Esophagus muscularis mucosa (tissue), 4 donors: Measurements from ENCODE around the gene MLST8. TPM values are rescaled to one million over a fixed set of nuclear protein-coding genes. Genes with fewer than 3 reads are reported as not detected.
A peak's percentile ranks its signal among the peaks of the same experiment; 100 is the strongest.
"Not testable (repeated sequence)": the region's sequence is repeated elsewhere in the genome, so short reads cannot be mapped to it uniquely, and the experiment has no call there.

Experiments used
- DNase-seq: peaks from one replicate; pipeline ENCODE4 v3.0.0-alpha.2; 2017; ENCODE audit errors: extremely low spot score
- H3K27ac ChIP-seq, 4 donors: fragments of 200-600 bp; sonication (generic); replicated peaks in 1 of 4; 1 replicate in 3 of 4; 2 replicates in 1 of 4; pipeline ENCODE4 v1.5.1; 2016 to 2019; ENCODE audit warnings: mild to moderate bottlenecking in 1 of 4
- H3K27me3 ChIP-seq, 4 donors: fragments of 200-600 bp; sonication (generic); one replicate each; pipeline versions ENCODE4 v1.5.1 to v1.6.0; 2016 to 2019
- H3K36me3 ChIP-seq, 4 donors: fragments of 200-600 bp; sonication (generic); one replicate each; pipeline ENCODE4 v1.5.1; 2016 to 2019
- H3K4me1 ChIP-seq, 4 donors: fragments of 200-600 bp; sonication (generic); one replicate each; pipeline ENCODE4 v1.5.1; 2016 to 2019
- H3K4me3 ChIP-seq, 4 donors: fragments of 200-600 bp; sonication (generic); 1 replicate in 2 of 4; 2 replicates in 2 of 4; pipeline ENCODE4 v1.5.1; 2016 to 2019; ENCODE audit warnings: mild to moderate bottlenecking in 4 of 4, moderate library complexity in 1 of 4
- H3K9me3 ChIP-seq, 4 donors: fragments of 200-600 bp; sonication (generic); 1 replicate in 3 of 4; 2 replicates in 1 of 4; pipeline ENCODE4 v1.5.1; 2016 to 2019
- EP300 ChIP-seq: sonication (generic); formaldehyde crosslinking; IDR thresholded peaks from one replicate; pipeline ENCODE4 v1.6.1; 2017; ENCODE audit warnings: antibody characterized with exemption
- POLR2A ChIP-seq: fragments of 450-650 bp; IDR thresholded peaks from one replicate; pipeline ENCODE4 v1.6.1; 2017; ENCODE audit warnings: antibody characterized with exemption, moderate library complexity, mild to moderate bottlenecking, low read depth
- POLR2AphosphoS5 ChIP-seq, 2 donors: sonication (generic); formaldehyde crosslinking; IDR thresholded peaks; one replicate each; pipeline ENCODE4 v1.6.1; 2017; ENCODE audit warnings: antibody characterized with exemption in 2 of 2
- WGBS: methylation state at CpG from one replicate; pipeline ENCODE4 v1.1.5; 2018; 5-methylcytosine and 5-hydroxymethylcytosine counted together
- intact Hi-C: fragments of 100-400 bp; cut with DNase I; formaldehyde crosslinking; loops from one replicate; pipeline ENCODE4 v1.15.1; 2023
- total RNA-seq, 4 donors: library from RNA; depleted of rRNA; stranded (reverse); fragments of >200 nt; gene quantifications; one replicate each; pipeline versions ENCODE4 v1.1.0 to v1.2.1, GENCODE V29; 2016
- TF ChIP-seq, protein P1 (sequence below), 3 experiments: fragments of 200-600 bp in 2 of 3; fragments of 450-650 bp in 1 of 3; sonication (generic) in 2 of 3; IDR thresholded peaks; one replicate each; pipeline ENCODE4 v1.5.1; 2017 to 2019; ENCODE audit warnings: antibody characterized with exemption in 3 of 3, mild to moderate bottlenecking in 2 of 3, moderate library complexity in 1 of 3

Gene MLST8
- total RNA-seq, 4 donors from 2014 or later, result 23.7 to 62.8 (median 36.3) TPM

DNA sequence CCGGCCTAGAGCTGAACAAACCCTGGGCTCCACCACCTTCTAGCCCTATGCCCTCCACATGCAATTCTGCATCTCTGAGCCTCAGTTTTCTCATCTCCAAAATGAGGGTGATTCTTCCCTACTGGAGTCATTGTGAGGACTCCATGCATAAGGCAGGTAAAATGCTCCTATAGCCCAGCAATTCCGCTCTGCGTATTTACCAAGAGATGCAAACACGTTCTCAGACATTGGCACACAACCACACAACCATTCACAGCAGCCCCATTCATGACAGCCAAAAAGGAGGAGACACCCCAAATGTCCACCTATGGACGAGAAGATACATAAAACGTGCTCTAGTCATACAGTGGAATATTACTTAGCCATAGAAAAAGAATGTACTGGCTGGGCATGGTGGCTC lies 4.9 kb upstream of the MLST8 start:
- intact Hi-C loops, result no loop called here
- peaks cover 8 to 33% (median 18%) of the 10 kb centered on the region in 4 donors for H3K27me3 ChIP-seq
- TF ChIP-seq, protein P1, sequence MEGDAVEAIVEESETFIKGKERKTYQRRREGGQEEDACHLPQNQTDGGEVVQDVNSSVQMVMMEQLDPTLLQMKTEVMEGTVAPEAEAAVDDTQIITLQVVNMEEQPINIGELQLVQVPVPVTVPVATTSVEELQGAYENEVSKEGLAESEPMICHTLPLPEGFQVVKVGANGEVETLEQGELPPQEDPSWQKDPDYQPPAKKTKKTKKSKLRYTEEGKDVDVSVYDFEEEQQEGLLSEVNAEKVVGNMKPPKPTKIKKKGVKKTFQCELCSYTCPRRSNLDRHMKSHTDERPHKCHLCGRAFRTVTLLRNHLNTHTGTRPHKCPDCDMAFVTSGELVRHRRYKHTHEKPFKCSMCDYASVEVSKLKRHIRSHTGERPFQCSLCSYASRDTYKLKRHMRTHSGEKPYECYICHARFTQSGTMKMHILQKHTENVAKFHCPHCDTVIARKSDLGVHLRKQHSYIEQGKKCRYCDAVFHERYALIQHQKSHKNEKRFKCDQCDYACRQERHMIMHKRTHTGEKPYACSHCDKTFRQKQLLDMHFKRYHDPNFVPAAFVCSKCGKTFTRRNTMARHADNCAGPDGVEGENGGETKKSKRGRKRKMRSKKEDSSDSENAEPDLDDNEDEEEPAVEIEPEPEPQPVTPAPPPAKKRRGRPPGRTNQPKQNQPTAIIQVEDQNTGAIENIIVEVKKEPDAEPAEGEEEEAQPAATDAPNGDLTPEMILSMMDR (IDR thresholded peaks at IDR 0.05), result no peak
- no peaks in the 10 kb centered on the region for H3K9me3 ChIP-seq
- no peak for DNase-seq
- H3K4me3 ChIP-seq, result no peak overlapping the region
- peaks cover 9 to 23% (median 21%) of the 10 kb centered on the region in 4 donors for H3K4me1 ChIP-seq
- H3K36me3 ChIP-seq, result no peaks in the 10 kb centered on the region
- H3K27ac ChIP-seq, result no peak overlapping the region
- WGBS, result 82% methylated on average over 5 of the region's 6 CpGs

DNA sequence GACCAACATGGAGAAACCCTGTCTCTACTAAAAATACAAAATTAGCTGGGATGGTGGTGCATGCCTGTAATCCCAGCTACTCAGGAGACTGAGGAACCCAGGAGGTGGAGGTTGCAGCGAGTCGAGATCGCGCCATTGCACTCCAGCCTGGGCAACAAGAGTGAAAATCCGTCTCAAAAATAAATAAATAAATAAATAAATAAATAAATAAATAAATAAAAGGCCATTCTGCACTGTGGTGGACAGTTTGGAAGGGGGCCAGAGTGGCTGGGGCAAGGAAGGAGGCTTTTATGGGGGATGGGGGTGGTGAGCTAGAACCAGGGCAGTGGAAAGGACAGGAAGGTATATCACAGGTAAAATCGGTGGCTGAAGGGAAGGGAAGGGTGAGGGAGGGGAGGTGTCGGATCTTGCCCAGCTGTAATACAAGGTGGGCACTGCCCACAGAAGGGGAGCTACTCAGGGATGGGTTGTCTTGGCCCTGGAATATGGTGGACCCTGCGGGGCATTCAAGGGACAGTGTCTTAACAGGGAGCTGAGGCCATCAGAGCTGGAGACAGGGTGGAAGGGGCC lies 2.0 kb upstream of the MLST8 start:
- H3K4me3 ChIP-seq, intact Hi-C loops, H3K9me3 ChIP-seq, H3K27me3 ChIP-seq, H3K27ac ChIP-seq, DNase-seq: not testable (repeated sequence)
- Histone ChIP-seq H3K4me1 (peaks cover 14 to 29% (median 23%) of the 10 kb centered on the region in 4 donors), H3K36me3 (peaks cover 4 to 19% (median 18%) of the 10 kb centered on the region in 4 donors)
- 95% methylated on average over 8 of the region's 8 CpGs for WGBS

DNA sequence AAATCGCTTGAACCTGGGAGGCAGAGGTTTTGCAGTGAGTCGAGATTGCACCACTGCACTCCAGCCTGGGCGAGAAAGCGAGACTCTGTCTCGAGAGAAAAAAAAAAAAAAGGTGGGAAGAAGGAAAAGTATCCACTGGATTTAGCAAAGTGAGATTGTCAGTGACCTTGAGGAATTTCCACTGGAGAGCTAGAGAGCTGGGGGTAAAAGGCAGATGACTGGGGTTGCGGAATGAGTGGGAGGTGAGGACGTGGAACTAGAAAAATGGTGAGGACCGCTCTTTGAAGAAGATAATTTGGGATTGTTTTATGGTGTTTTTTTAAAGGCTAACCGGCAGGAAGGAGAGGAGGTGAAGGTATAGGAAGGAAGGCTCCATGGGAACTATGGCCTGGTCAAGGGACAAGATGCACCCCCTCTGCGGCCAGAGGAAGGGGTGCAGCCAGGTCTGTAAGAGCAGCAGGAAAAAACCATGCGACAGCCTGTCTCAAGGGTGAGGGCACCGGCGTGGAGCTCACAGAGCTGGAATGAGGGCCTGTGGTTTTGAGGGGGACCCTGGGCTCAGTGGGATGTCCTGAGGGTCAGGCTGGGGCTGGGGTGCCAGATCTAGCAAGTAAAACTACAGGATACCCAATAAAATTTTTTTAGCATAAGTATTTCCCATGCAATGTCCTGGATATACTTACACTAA lies 694 bp upstream of the MLST8 start:
- Histone ChIP-seq H3K4me3 (peak overlapping the region; percentile 65 to 87 (median 78)), H3K27ac (peak overlapping the region; percentile 90 to 97 (median 96)), H3K36me3 (peaks cover 14 to 33% (median 31%) of the 10 kb centered on the region in 4 donors), H3K9me3 (no peaks in the 10 kb centered on the region), H3K4me1 (peaks cover 14 to 29% (median 23%) of the 10 kb centered on the region in 4 donors), H3K27me3 (no peaks in the 10 kb centered on the region)
- no peak for DNase-seq
- 77% methylated on average over 13 of the region's 13 CpGs for WGBS
- TF ChIP-seq POLR2A (no peak), EP300 (no peak), POLR2AphosphoS5 (IDR thresholded peaks at IDR 0.05) (no peak)
- TF ChIP-seq, protein P1 (IDR thresholded peaks at IDR 0.05), result no peak
- intact Hi-C loops, result no loop called here

DNA sequence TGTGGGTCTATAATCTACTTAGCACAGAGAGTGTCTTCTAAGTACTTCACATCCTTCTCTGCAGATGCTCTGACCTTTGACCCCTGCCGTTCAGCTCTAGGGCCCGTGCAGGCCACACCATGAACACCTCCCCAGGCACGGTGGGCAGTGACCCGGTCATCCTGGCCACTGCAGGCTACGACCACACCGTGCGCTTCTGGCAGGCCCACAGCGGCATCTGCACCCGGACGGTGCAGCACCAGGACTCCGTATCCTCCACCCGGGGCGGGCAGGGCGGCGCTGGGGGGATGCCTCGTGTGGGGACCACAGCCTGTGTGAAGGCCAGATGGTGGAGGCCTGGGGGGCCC lies 686 bp downstream of the MLST8 start:
- Histone ChIP-seq H3K4me1 (peaks cover 14 to 29% (median 23%) of the 10 kb centered on the region in 4 donors), H3K9me3 (no peaks in the 10 kb centered on the region), H3K27ac (peak overlapping the region; percentile 90 to 97 (median 96)), H3K4me3 (peak overlapping the region; percentile 65 to 87 (median 78)), H3K36me3 (peaks cover 20 to 39% (median 38%) of the 10 kb centered on the region in 4 donors), H3K27me3 (no peaks in the 10 kb centered on the region)
- DNase-seq, result no peak
- TF ChIP-seq EP300 (no peak), POLR2AphosphoS5 (IDR thresholded peaks at IDR 0.05) (no peak), POLR2A (no peak)
- TF ChIP-seq, protein P1 (IDR thresholded peaks at IDR 0.05), result no peak
- WGBS, result no CpG with 5 or more reads among the region's 16 CpGs
- intact Hi-C loops, result no loop called here

DNA sequence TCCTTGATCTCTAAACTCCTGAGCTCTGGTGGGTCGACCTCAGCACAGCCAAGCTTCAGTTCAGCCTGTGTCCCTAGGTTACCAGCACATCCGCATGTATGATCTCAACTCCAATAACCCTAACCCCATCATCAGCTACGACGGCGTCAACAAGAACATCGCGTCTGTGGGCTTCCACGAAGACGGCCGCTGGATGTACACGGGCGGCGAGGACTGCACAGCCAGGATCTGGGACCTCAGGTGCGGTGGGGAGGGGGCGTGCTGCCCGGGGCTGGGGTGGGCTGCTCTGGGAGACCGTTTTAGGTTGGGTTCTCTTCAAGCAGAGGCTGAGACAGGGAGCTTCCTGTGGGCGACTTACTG lies 1.1 kb downstream of the MLST8 start:
- peaks cover 14 to 29% (median 23%) of the 10 kb centered on the region in 4 donors for H3K4me1 ChIP-seq
- H3K27me3 ChIP-seq, result no peaks in the 10 kb centered on the region
- TF ChIP-seq POLR2AphosphoS5 (IDR thresholded peaks at IDR 0.05), result no peak
- TF ChIP-seq, protein P1 (IDR thresholded peaks at IDR 0.05), result no peak
- TF ChIP-seq EP300, result no peak
- TF ChIP-seq POLR2A, result no peak
- no peaks in the 10 kb centered on the region for H3K9me3 ChIP-seq
- peak overlapping the region; percentile 90 to 97 (median 96) for H3K27ac ChIP-seq
- intact Hi-C loops, result no loop called here
- 82% methylated on average over 17 of the region's 18 CpGs for WGBS
- no peak for DNase-seq
- H3K36me3 ChIP-seq, result peaks cover 20 to 39% (median 38%) of the 10 kb centered on the region in 4 donors
- peak overlapping the region; percentile 65 to 87 (median 78) for H3K4me3 ChIP-seq
